ENCODE results near the gene SLC7A6.

DNA sequence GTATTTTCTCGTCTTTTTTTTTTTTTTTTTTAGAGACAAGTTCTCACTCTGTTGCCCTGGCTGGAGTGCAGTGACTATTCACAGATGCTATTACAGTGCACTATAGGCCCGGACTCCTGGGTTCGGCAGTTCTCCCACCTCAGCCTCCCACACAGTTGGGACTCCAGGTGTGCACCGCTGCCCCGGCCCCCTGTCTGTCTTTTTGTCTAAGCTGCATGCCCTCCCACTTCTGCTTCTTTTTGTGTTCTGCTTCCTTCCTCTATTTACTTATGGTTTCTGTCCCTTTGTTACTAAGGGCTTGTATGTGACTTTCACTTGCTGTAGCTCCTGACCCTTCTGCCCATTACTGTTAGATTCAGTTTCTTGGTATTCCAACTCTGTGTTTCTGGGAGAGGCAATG lies 20.5 kb downstream of the SLC7A6 start:
- TF ChIP-seq, protein P1, sequence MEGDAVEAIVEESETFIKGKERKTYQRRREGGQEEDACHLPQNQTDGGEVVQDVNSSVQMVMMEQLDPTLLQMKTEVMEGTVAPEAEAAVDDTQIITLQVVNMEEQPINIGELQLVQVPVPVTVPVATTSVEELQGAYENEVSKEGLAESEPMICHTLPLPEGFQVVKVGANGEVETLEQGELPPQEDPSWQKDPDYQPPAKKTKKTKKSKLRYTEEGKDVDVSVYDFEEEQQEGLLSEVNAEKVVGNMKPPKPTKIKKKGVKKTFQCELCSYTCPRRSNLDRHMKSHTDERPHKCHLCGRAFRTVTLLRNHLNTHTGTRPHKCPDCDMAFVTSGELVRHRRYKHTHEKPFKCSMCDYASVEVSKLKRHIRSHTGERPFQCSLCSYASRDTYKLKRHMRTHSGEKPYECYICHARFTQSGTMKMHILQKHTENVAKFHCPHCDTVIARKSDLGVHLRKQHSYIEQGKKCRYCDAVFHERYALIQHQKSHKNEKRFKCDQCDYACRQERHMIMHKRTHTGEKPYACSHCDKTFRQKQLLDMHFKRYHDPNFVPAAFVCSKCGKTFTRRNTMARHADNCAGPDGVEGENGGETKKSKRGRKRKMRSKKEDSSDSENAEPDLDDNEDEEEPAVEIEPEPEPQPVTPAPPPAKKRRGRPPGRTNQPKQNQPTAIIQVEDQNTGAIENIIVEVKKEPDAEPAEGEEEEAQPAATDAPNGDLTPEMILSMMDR (IDR thresholded peaks at IDR 0.05) = no peak
- TF ChIP-seq POLR2AphosphoS5 (IDR thresholded peaks at IDR 0.05) = no peak
- no peak for TF ChIP-seq EP300 (IDR thresholded peaks at IDR 0.05)

Data from stomach (tissue), 4 donors.